GM23248 (cell line): ENCODE measurements around the gene STX8.

Experiments used
- EZH2 ChIP-seq: fragments of 200-600 bp; sonication (generic); IDR thresholded peaks from 2 replicates; pipeline ENCODE4 v1.6.1; 2018; ENCODE audit warnings: antibody characterized with exemption, mild to moderate bottlenecking; ENCODE audit not compliant: insufficient read depth, poor library complexity, severe bottlenecking
- EZH2phosphoT487 ChIP-seq: fragments of 200-600 bp; sonication (generic); IDR thresholded peaks from 2 replicates; pipeline ENCODE4 v1.6.1; 2018; ENCODE audit warnings: antibody characterized with exemption, moderate library complexity, mild to moderate bottlenecking, low read depth; ENCODE audit not compliant: insufficient read depth

- TF ChIP-seq EZH2phosphoT487 (no peak), EZH2 (no peak)
Measured at GRCh38 chr17:9443811-9444210, 131.8 kb downstream of the STX8 start.
